Fibroblast of the aortic adventitia (primary cell): Measurements from ENCODE around the gene SCARB2. TPM values are rescaled to one million over a fixed set of nuclear protein-coding genes. Genes with fewer than 3 reads are reported as not detected.

Source experiments
- DNase-seq: peaks from one replicate; pipeline ENCODE4 v3.0.0-alpha.2; 2010; ENCODE audit warnings: low read depth
- H3K4me3 ChIP-seq: 2 replicates; pipeline ENCODE4 v1.5.1; 2011; ENCODE audit warnings: low read depth, mild to moderate bottlenecking, control low read depth, low read length, moderate library complexity
- CTCF ChIP-seq: IDR thresholded peaks from 2 replicates; pipeline ENCODE4 v1.5.1; 2011; ENCODE audit warnings: mild to moderate bottlenecking, low read length, control low read depth, inconsistent platforms; ENCODE audit not compliant: insufficient read depth
- total RNA-seq: library from RNA; depleted of rRNA; stranded (reverse); fragments of >200 nt; gene quantifications from 2 replicates; pipeline ENCODE4 v1.2.3, GENCODE V29; 2012; ENCODE audit warnings: low replicate concordance

SCARB2 gene
- total RNA-seq, 1 donor: 184 TPM

- no peak overlapping the region for H3K4me3 ChIP-seq
- no peak for TF ChIP-seq CTCF
- DNase-seq: no peak
Measured at GRCh38 chr4:76168688-76169087, 44.9 kb downstream of the SCARB2 start.

GRCh38 chr4:76166480-76166879, 47.1 kb downstream of the SCARB2 start:
- DNase-seq: no peak
- no peak for TF ChIP-seq CTCF
- no peak overlapping the region for H3K4me3 ChIP-seq

GRCh38 chr4:76160355-76160754, 53.3 kb downstream of the SCARB2 start:
- DNase-seq: no peak
- TF ChIP-seq CTCF: no peak
- no peak overlapping the region for H3K4me3 ChIP-seq

- no peak for TF ChIP-seq CTCF
- no peak for DNase-seq
- no peak overlapping the region for H3K4me3 ChIP-seq
Measured at GRCh38 chr4:76156635-76157034, 57.0 kb downstream of the SCARB2 start.

GRCh38 chr4:76155979-76156378, 57.6 kb downstream of the SCARB2 start:
- no peak overlapping the region for H3K4me3 ChIP-seq
- no peak for DNase-seq
- no peak for TF ChIP-seq CTCF

GRCh38 chr4:76153356-76153755, 60.3 kb downstream of the SCARB2 start:
- no peak for DNase-seq
- TF ChIP-seq CTCF: no peak
- no peak overlapping the region for H3K4me3 ChIP-seq

- H3K4me3 ChIP-seq: peak within 1 kb of the TSS; percentile 81
- DNase-seq: peak; percentile 94
- no peak for TF ChIP-seq CTCF
Measured at GRCh38 chr4:76148142-76148865, 65.3 kb downstream of the SCARB2 start, which contains the start of gene NUP54. Gene NUP54, minus strand, starts transcription at chr4:76148397. Its CDS starts 23 bp downstream, at chr4:76148374.
